Urinary bladder (tissue), 4 donors: ENCODE results near the gene RNF220. TPM values are rescaled to one million over a fixed set of nuclear protein-coding genes. Genes with fewer than 3 reads are reported as not detected.

ENCODE experiments used
- DNase-seq: peaks from one replicate; pipeline ENCODE4 v3.0.0-alpha.2; 2015; ENCODE audit errors: extremely low spot score
- H3K27ac ChIP-seq: one replicate; pipeline ENCODE4 v1.5.1; 2013; ENCODE audit warnings: low read depth, mild to moderate bottlenecking, moderate library complexity
- H3K36me3 ChIP-seq: one replicate; pipeline ENCODE4 v1.6.1; 2013; ENCODE audit warnings: mild to moderate bottlenecking, moderate library complexity; ENCODE audit not compliant: insufficient read depth
- H3K4me1 ChIP-seq: one replicate; pipeline ENCODE4 v1.6.1; 2013; ENCODE audit warnings: mild to moderate bottlenecking, moderate library complexity; ENCODE audit not compliant: insufficient read depth
- H3K4me3 ChIP-seq: one replicate; pipeline ENCODE4 v1.5.1; 2013; ENCODE audit warnings: low read depth, low read length
- WGBS: extraction: QIAGEN DNeasy Blood & Tissue Kit; methylation state at CpG from one replicate; pipeline ENCODE4 v1.1.7; 2013; 5-methylcytosine and 5-hydroxymethylcytosine counted together
- polyA plus RNA-seq: library from polyadenylated mRNA; stranded (reverse); fragments of 200-250 nt; gene quantifications from one replicate; pipeline ENCODE4 v1.2.3, GENCODE V29; 2013
- total RNA-seq: library from RNA; depleted of rRNA; stranded (reverse); fragments of >200 nt; gene quantifications from one replicate; pipeline ENCODE4 v1.2.3, GENCODE V29; 2014
- donor health status: healthy with polysubstance abuse.
- donor health status: healthy.

The RNF220 gene
- total and polyA plus RNA-seq, 2 donors, result 17.3 to 89.6 TPM

DNA sequence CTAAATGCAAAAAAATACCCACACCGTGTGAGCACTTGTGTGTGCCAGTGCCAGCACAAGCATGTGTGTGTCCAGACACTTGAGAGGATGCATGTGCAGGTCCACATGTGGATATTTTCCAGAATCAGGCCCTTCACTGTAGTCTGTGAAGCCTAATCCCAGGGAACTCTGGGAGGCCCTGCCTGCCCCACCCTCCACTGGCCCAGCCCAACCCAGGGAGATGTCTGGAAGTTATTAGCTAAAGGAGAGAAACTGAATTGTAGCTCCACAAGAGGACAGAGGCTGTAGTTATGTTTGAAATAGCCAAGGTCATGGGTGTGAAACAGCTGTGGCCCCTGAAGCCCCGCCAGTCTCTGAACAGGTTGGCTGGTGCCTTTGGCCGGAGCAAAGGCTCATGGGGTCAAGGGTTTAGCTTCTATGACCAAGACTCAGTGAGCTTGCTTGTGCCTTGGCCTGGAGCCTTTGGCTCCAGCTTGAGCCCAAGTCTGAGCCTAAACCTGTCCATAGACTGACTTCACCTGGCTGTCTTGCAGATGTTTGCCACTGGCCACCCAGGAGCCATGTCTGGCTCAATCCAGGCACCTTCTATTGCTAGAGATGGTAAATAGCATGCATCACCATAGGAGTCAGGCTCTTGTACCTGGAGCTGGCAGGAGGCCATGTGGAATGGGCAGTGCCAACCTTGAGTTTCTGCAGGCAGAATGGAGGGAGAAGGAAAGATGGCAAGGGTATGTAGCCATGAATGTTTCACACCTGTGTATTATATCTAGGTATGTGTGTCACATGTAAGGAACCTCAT lies 199.3 kb downstream of the RNF220 start:
- Histone ChIP-seq H3K36me3 (no peaks in the 10 kb centered on the region), H3K4me1 (no peaks in the 10 kb centered on the region), H3K4me3 (no peak overlapping the region), H3K27ac (no peak overlapping the region)
- WGBS, result 80% methylated on average over 3 of the region's 3 CpGs
- DNase-seq, result no peak

DNA sequence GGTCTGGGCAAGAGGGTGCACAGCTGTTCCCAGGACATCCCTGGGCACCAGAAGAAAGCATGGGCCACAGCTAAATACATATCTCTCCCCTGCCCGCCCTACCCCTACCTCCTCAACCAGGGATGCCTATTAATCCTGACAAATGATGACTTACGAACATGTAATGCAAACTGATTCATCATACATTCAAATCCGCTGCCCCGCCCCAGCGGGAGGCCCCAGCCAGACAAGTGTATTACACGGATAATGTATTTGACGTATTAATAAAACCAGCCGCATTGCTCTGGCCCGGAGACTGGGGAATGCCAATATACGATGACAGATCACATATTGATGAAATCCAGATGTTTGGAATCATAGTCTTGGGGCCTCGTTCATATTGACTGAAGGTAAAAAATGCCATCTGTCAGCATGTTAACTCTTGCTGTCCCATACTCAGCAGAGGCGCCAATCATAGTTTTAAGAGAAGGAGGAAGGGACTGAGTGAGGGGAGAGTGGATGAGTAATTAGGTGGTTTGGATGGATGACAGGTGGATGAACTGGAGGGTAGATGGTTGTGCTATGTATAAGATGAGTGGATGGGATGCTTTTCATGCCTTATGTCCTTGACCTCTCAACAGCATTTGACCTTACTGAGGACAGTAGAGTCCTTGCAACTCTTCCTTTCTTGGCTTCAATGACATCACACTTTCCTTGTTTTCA lies 201.0 kb downstream of the RNF220 start:
- WGBS, result 66% methylated on average over 12 of the region's 12 CpGs
- Histone ChIP-seq H3K36me3 (no peaks in the 10 kb centered on the region), H3K4me1 (no peaks in the 10 kb centered on the region), H3K27ac (no peak overlapping the region), H3K4me3 (no peak overlapping the region)
- DNase-seq, result no peak

- H3K36me3 ChIP-seq, result no peaks in the 10 kb centered on the region
- WGBS, result 83% methylated on average over 8 of the region's 8 CpGs
- no peak overlapping the region for H3K27ac ChIP-seq
- no peaks in the 10 kb centered on the region for H3K4me1 ChIP-seq
- H3K4me3 ChIP-seq, result no peak overlapping the region
- DNase-seq, result no peak
Measured at GRCh38 chr1:44606701-44607281, 201.7 kb downstream of the RNF220 start.

DNA sequence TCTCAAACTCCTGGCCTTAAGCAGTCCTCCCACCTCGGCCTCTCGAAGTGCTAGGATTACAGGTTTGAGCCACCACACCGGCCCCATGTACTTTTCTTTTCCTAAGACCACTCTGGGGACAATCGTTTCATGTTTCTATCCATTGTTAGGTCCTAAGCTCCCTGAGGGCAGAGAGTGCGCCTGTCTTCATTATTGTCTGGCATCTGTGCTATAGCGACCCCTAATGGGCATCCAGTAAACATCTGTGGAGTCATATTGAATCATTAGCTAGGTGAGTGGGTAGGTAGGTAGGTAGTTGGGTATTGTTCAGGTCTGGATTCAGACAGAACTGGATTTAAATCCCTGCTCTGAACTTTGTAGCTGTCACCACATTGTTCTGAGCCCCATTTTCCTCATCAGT lies 203.1 kb downstream of the RNF220 start:
- Histone ChIP-seq H3K36me3 (no peaks in the 10 kb centered on the region), H3K27ac (no peak overlapping the region), H3K4me1 (no peaks in the 10 kb centered on the region), H3K4me3 (no peak overlapping the region)
- DNase-seq, result no peak
- WGBS, result 82% methylated on average over 6 of the region's 6 CpGs

DNA sequence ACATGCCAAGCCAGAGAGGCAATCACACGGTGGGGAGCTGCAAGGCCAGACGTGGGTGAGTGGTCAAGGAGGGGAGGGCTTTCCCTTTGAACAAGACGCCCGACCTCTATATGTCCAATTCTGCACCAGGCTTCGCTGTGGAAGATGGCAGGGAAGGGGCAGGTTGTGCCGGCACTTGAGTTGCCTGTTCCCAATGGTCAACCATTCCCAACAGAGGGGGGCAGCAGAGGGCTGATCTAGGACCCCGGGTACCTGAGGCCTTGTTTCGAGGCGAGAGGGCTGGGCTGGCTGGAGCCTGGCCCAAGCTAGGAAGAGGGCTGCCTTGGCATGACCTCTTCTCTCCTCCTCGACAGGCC lies 204.3 kb downstream of the RNF220 start:
- Histone ChIP-seq H3K4me1 (no peaks in the 10 kb centered on the region), H3K36me3 (no peaks in the 10 kb centered on the region), H3K4me3 (no peak overlapping the region), H3K27ac (no peak overlapping the region)
- 37% methylated on average over 10 of the region's 10 CpGs for WGBS
- DNase-seq, result no peak

- no peak for DNase-seq
- Histone ChIP-seq H3K4me3 (no peak overlapping the region), H3K27ac (no peak overlapping the region), H3K36me3 (no peaks in the 10 kb centered on the region), H3K4me1 (no peaks in the 10 kb centered on the region)
- 63% methylated on average over 25 of the region's 25 CpGs for WGBS
Measured at GRCh38 chr1:44609768-44610526, 204.9 kb downstream of the RNF220 start.

DNA sequence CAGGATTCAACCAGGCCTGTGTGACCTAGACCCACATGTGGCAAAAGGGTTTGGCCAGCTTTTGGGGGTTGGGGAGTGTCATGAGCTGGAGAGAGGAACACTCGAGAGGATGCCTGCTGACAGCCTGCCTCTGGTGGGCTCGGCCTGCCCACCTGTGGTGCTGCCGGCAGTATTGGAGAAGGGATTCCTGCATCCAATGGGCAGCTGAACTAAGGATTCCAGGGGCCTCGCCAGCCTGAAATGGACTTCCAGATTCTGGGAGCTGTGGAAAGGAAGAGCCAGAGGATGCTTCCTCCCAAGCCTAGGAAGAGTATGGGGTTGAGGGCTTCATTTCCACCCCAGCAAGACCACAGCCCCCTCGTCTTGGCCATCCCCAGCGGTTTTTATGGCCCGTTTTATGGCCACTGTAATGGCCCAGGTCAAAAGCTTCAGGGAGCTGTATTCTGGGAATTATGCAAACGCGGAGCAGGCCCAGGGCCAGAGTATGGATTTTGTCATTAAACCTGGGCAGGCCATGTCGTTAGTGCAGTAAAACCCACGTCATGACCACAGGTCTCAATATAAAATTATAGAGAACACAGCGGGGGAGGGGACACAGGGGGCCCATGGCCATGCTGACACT lies 205.6 kb downstream of the RNF220 start:
- no peak for DNase-seq
- Histone ChIP-seq H3K4me3 (no peak overlapping the region), H3K36me3 (no peaks in the 10 kb centered on the region), H3K4me1 (no peaks in the 10 kb centered on the region), H3K27ac (no peak overlapping the region)
- WGBS, result 69% methylated on average over 12 of the region's 12 CpGs

- no peak overlapping the region for H3K27ac ChIP-seq
- no peak overlapping the region for H3K4me3 ChIP-seq
- H3K36me3 ChIP-seq, result no peaks in the 10 kb centered on the region
- H3K4me1 ChIP-seq, result no peaks in the 10 kb centered on the region
- 59% methylated on average over 5 of the region's 5 CpGs for WGBS
- DNase-seq, result no peak
Measured at GRCh38 chr1:44611419-44611818, 206.4 kb downstream of the RNF220 start.

GRCh38 chr1:44611866-44612265 lies 206.8 kb downstream of the RNF220 start:
- H3K4me3 ChIP-seq, result no peak overlapping the region

GRCh38 chr1:44613941-44614340 lies 208.9 kb downstream of the RNF220 start:
- WGBS, result 84% methylated on average over 6 of the region's 6 CpGs
- H3K4me3 ChIP-seq, result no peak overlapping the region
- H3K4me1 ChIP-seq, result no peaks in the 10 kb centered on the region
- H3K27ac ChIP-seq, result no peak overlapping the region
- no peaks in the 10 kb centered on the region for H3K36me3 ChIP-seq
- DNase-seq, result no peak

More at GRCh38 chr1:44611866-44612265, 206.8 kb downstream of the RNF220 start:
- Histone ChIP-seq H3K36me3 (no peaks in the 10 kb centered on the region), H3K4me1 (no peaks in the 10 kb centered on the region), H3K27ac (no peak overlapping the region)
- 53% methylated on average over 4 of the region's 4 CpGs for WGBS
- no peak for DNase-seq

DNA sequence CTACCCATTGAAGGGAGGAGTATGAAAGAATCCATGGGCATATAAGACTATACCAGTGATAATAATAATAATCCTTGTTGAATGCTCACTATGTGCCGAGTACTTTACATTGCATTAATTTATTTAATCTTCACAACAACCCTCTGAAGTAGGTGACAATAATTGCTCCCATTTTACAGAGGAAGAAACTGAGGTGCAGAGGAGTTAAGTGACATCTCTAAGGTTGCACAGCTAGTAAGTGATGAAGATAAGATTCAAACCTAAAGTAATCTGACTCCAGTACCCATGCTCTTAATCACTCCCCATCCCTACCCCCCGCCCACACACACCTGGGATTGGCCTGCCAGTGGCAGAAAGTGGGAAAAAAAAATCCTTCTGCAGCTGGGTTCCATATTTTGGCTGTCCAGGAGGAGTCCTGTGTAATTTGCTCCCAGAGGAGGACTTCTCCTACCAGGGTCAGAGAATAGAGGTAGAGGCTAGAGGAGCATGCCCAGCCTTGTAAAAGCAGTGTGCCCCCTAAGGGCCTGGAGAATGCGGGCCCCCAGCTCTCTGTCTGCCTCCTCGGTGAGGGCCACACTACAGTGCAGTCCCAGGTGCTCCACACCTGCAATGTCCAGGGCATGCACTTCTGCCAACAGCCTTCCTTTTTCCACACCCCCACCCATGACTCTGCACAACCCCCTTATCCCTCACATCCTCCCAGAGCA lies 211.4 kb downstream of the RNF220 start:
- no peak for DNase-seq
- H3K27ac ChIP-seq, result no peak overlapping the region
- WGBS, result 77% methylated on average over 4 of the region's 4 CpGs
- H3K4me1 ChIP-seq, result no peaks in the 10 kb centered on the region
- no peak overlapping the region for H3K4me3 ChIP-seq
- no peaks in the 10 kb centered on the region for H3K36me3 ChIP-seq

DNA sequence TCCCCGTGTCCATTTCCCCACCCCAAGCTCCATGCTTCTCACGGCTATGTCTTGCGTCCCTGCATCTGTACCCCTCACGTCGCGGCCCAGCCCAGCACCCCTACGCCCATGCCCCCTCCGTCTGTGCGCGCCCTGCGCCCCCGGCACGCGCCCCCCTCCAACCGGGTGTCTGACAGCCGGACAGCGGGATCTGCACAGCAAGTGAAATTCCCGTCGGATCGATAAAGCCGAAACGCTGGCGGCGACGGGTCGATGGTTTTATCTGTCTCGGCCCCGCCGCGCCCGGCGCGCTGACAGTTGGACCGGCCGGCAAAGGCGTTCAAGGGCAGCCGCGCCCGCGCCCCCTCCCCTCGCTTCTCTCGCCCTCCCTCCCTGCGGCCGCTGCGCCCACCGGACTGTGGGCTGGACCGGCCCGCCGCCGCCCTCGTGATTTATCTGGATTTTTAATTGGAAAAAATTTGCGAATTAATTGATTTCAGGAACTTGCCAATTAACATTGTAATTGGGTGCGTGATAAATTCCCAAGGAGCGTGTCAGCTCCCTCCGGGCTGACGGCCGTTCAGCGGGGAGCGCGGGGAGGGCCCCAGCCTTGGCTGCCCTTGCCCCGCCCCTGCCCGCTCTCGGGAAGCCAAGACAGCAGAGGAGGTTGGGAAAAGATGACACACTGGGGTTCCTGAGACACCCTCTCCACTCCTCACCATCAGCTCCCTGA lies 212.1 kb downstream of the RNF220 start:
- H3K36me3 ChIP-seq, result no peaks in the 10 kb centered on the region
- no peak for DNase-seq
- H3K27ac ChIP-seq, result no peak overlapping the region
- 19% methylated on average over 63 of the region's 63 CpGs for WGBS
- H3K4me3 ChIP-seq, result peak overlapping the region; percentile 11
- H3K4me1 ChIP-seq, result no peaks in the 10 kb centered on the region
